ENCODE measurements around the gene CYP4F22.
"Not testable (repeated sequence)": the region's sequence is repeated elsewhere in the genome, so short reads cannot be mapped to it uniquely, and the experiment has no call there.

Gene CYP4F22

DNA sequence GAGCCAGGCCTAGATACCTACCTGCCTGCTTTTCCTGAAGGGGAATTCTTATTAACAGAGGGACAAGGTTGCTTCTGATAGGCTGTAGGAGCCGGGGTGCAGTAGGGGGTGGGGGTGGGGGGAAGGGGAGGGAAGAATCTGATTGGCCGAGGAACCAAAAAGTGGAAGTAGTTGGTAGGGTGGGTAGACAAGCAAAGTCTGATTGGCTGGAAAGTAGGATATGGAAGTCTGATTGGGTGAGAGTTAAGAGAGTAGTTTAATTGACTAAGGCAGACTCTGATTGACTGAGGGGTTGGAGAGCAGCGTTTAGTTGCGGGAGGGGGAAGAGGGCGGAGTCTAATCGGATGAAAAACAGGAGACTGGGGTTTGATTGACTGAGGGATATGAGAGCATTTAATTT lies 9.4 kb upstream of the CYP4F22 start:
- TF ChIP-seq, protein P1, sequence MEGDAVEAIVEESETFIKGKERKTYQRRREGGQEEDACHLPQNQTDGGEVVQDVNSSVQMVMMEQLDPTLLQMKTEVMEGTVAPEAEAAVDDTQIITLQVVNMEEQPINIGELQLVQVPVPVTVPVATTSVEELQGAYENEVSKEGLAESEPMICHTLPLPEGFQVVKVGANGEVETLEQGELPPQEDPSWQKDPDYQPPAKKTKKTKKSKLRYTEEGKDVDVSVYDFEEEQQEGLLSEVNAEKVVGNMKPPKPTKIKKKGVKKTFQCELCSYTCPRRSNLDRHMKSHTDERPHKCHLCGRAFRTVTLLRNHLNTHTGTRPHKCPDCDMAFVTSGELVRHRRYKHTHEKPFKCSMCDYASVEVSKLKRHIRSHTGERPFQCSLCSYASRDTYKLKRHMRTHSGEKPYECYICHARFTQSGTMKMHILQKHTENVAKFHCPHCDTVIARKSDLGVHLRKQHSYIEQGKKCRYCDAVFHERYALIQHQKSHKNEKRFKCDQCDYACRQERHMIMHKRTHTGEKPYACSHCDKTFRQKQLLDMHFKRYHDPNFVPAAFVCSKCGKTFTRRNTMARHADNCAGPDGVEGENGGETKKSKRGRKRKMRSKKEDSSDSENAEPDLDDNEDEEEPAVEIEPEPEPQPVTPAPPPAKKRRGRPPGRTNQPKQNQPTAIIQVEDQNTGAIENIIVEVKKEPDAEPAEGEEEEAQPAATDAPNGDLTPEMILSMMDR (IDR thresholded peaks at IDR 0.05; ENCODE audit: low read length, missing control alignments), result no peak

DNA sequence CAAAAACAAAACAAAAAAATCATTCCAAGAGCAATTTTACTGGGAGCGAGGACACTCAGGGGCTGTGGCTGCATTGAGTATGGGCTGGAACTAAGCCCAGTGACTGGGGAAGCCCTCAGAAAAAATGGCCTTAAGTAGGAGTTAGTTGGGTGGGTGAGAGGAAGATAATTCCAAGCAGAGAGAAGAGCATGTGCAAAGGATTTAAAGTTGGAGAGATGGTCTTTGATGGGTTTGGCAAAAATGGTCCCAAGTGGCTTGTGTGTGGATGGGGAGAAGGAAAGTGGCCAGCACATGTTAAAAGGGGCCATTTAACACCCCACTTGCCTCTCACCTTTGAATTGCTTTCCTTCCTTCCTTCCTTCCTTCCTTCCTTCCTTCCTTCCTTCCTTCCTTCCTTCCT lies 6.7 kb upstream of the CYP4F22 start:
- DNase-seq (ENCODE audit: low read depth), result no peak
- no peak overlapping the region for H3K4me3 ChIP-seq (replicated peaks; ENCODE audit: low read depth, low read length)
- TF ChIP-seq, protein P1 (IDR thresholded peaks at IDR 0.05; ENCODE audit: low read length, missing control alignments), result no peak

More for the DNA sequence above, 9.4 kb upstream of the CYP4F22 start:
- H3K4me3 ChIP-seq (replicated peaks; ENCODE audit: low read depth, low read length), result no peak overlapping the region
- DNase-seq (ENCODE audit: low read depth), result no peak

DNA sequence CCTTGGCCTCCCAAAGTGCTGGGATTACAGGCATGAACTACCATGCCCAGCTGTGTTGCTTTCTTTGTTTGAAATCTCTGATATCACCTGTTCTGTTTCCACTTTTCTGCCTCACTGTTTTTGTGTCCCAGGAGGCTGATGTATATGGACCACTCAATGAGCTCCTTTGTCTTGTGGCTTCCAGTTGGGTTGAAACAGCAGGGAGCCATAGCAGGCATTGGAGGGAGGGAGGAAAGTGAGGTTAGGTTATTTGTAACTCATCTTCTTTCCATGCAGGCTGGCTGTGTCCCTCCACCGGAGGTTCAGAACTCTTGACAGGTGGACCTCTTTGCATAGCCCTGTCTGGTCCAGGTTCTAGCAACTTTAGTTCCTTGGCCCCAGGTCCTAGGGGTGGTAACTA lies 6.1 kb upstream of the CYP4F22 start:
- DNase-seq (ENCODE audit: low read depth), result no peak
- H3K4me3 ChIP-seq (replicated peaks; ENCODE audit: low read depth, low read length), result no peak overlapping the region
- TF ChIP-seq, protein P1 (IDR thresholded peaks at IDR 0.05; ENCODE audit: low read length, missing control alignments), result no peak

DNA sequence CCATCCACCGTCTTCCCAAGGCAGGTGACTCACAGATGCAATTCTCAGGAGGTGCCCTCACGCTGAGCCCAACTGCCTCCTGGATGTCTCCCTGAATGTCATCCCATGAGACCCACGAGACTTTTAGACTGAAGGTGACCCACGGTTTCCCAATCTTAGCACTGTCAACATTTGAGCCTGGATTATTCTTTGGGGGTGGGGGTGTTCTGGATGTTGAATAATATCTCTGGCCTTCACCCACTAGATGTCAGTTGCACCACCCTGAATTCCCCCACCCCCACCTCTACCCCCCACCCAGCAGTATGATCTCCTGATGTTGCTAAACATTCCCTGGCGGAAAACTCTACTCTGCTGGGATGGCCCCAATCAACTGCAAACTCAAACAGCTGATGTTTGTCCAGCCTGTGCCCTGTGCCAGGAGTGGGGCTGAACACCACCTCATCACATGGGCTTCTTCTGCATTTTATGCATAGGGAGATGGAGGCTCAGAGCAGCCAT lies 2.2 kb upstream of the CYP4F22 start:
- TF ChIP-seq, protein P1 (IDR thresholded peaks at IDR 0.05; ENCODE audit: low read length, missing control alignments), result no peak

DNA sequence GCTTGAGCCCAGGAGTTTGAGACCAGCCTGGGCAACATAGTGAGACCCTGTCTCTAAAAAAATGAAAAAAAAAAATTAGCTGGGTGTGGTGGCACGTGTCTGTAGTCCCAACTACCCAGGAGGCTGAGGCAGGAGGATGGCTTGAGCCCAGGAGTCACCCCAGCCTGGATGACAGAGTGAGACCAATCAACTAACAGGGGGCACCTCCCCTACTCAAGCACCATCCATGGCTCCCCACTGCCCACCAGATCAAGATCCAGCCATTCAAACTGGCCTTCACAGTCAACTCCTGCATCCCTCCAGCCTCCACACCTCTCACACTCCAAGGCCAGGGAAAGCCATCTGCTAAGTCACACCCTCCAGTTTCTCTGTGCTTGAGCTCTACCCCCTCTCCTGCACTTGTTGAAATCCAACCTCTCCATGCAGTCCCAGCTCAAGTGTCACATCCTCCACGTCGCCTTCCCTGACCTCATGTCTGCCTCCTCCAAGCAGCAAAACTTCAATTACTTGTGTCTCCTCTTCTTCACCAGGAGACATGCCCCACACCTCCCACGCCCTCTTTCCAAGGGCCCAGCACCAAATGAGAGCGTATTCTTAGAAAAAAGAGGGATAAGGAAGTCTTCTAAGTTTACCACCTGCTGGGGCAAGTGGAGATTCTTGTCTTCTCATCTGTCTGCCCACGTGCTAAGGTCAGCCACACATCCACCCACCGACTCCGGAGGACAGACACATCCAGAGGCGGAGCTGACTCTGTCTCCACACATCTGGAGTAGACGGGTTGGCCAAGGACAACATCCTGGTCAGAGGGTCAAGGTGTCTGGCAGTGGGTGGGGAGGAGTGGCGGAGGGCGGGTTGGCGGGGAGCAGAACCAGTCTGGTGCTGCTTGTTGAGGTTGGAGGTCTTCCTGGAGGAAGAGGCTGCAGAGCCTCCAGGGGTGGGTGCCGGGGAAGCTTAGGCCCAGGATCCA lies 974 bp upstream of the CYP4F22 start:
- no peak overlapping the region for H3K4me3 ChIP-seq (replicated peaks; ENCODE audit: low read depth, low read length)
- TF ChIP-seq, protein P1 (IDR thresholded peaks at IDR 0.05; ENCODE audit: low read length, missing control alignments), result no peak
- no peak for DNase-seq (ENCODE audit: low read depth)

More for the DNA sequence above, 2.2 kb upstream of the CYP4F22 start:
- DNase-seq (ENCODE audit: low read depth), result no peak
- no peak overlapping the region for H3K4me3 ChIP-seq (replicated peaks; ENCODE audit: low read depth, low read length)

DNA sequence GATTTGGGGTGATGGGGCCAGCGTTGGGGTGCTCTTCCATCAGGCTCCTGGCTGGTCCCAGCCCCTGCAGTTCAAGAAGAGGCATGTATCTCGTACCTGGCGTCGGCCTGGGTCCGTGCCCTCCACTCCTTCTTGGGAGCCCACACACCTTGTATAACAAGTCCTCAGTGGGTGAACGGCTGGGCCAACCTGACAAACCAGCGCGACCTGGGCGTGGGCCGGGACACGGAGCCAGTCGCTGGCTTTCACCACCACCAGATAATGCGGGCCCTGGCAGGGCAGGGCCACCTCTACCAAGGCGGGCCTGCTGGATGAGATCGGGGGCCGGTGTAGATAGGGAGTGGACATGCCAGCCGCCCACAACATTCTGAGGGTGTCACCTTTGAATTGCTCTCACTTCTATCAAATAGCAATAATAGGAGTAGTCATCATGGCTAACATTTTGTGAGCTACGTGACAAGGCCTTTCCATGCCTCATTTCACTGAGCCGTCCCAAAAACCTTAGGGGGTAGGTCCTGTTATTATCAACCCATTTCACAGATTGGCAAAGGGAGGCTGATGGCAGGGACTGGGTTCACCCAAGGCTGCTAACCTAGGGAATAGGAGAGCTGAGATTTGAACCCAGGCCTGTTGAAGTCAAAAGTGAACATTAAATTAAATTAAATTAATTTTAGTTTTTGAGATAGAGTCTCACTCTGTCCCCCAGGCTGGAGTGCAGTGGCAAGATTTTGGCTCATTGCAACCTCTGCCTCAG lies 3.5 kb downstream of the CYP4F22 start:
- TF ChIP-seq, protein P1 (IDR thresholded peaks at IDR 0.05; ENCODE audit: low read length, missing control alignments), result no peak
- H3K4me3 ChIP-seq (replicated peaks; ENCODE audit: low read depth, low read length), result no peak overlapping the region
- DNase-seq (ENCODE audit: low read depth), result no peak

DNA sequence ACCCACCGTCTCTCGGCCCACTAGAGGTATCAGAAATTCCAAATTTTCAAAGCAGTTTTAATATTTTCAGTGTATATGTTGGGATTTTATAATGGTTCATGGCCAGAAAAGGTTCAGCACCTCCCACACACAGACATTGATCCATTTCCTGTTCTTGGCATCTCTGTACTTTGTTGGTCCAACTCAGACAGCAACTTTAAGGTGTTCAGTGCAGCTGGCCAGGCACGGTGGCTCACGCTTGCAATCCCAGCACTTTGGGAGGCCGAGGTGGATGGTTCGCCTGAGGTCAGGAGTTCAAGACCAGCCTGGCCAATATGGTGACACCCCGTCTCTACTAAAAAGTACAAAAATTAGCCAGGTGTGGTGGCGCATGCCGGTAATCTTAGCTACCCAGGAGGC lies 6.9 kb downstream of the CYP4F22 start:
- not testable (repeated sequence) for DNase-seq (ENCODE audit: low read depth)

More for the DNA sequence above, 6.9 kb downstream of the CYP4F22 start:
- not testable (repeated sequence) for H3K4me3 ChIP-seq (replicated peaks; ENCODE audit: low read depth, low read length)

Measured in fibroblast of pulmonary artery (primary cell).